GDM1 (cell line): ENCODE measurements around the gene CSPG4.
"Not testable (repeated sequence)": the region's sequence is repeated elsewhere in the genome, so short reads cannot be mapped to it uniquely, and the experiment has no call there.

ENCODE experiments used
- DNase-seq: peaks from one replicate; lab custom pipeline; 2025; lab: John Stamatoyannopoulos, UW

The CSPG4 gene

DNA sequence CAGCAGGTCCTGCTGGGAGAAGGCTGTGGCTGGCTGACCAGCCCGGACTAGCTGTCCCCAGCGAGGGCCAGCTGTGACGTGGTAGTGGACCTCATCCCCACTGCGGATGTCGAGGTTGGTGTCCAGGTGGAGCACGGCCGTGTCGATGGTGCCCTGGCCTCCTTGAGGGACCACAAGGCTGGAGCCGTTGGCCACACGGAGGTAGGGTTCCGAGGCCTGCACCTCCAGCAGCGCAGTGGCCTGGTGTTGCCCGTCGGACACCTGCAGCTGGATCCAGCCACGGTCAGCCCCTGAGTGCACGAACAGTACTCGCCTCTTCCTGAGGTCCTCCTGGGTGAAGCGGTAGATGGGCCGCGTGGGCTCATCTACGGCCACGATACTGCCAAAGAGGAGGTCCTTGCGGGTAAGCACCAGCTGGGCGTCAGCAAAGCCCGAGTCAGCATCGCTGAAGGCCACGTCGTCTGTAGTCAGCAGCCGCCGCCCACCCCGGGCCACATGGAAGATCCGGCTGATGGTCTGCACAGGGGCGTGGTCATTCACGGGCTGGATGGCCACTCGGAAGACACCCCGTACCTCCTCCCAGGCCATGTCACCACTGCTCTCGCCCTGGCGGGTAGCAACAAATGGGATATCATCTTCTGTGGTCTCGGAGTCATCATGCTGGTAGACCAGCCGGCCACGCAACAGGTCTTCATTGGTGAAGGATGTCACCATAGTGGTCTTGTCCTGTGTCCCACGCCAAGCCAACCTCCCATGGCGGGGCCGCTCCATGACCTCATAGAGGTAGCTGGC lies 25.0 kb downstream of the CSPG4 start:
- no peak for DNase-seq

DNA sequence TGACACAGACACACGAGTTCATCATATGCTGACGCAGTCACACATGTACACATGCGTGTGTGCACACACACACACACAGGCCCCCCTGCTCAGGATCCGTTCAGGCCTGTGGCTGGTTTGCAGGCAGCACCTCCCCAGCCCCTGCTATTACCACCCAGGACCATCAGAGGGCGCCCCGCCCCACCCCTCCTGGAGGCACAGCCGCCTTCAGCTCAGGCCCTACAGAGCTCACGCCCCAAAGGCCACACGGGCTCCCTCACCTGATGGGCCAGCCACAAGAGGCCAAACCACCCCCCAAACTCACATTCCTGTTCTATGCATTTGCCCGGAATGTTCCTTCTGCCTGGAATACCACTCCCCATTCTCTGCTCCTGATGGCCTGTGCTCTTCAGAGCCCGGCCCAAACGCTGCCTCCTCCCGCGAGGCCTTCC lies 26.4 kb downstream of the CSPG4 start:
- peak; percentile 59 for DNase-seq

DNA sequence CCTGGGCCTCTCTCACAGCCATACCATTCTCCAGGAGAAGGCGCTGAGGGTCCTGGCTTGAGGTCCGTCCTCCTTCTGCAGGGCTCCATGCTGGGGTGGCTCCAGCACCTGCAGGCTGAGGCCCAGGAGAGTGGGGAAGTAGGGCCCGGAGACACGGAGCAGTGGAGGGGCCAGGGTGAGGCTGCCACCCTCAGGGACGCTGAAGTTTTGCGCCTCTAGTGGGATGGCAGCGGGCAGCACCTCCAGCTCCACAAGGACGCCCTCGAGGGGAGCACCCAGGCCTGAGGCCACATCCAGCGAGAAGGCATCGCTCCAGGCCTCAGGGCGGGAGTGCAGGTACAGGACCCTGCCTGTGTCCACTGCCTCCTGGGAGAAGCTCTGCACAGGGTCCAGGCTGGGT lies 27.5 kb downstream of the CSPG4 start:
- no peak for DNase-seq

DNA sequence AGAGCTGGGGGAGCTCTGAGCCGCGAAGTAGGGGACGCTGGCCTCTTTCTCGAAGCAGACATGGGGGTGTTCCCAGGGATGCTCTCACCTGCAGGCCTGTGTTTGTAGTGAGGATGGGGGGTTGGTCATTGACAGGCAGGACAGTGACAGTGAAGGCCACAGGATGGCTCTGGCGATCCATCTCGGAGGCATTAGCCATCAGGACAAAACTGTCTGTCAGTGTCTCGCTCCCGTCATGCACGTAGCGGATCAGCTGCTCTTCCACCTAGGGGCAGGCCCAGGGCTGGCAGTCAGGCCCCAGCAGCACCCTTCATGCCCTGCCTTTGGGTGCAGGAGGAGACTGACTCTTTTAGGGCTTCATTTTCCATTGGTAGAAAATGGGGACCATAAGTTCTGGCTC lies 28.0 kb downstream of the CSPG4 start:
- no peak for DNase-seq

DNA sequence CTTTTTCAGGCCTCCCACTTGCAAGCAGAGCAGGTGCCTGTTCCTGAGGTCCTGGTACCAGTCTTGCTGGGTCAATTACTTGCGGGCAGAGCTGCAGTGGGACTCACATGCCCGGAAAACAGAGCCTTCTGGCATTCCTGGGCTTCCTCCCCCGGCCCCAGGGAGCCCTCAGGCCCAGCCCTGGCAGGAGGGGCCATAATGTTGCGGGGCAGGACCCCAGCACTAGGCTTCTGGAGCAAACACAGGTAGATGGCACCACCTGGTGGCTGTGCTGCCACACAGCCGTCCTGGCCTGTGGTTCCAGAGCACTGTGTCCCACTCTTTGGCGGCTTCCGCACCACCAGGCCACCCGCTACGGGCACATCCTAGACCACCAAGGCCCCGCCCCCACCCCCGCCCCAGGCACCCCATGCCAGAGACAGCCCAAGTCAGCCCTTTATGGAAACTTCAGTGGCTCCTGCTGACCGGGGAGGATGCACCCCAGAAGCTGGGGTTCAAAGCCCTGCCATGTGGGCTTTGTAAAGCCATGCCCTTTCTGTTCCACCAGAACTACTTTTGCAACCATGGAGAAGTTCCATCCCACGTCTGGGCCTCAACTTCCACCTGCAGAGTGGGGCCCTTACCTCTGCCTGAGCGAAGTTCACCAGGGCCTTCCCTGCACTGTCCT lies 28.9 kb downstream of the CSPG4 start:
- peak; percentile 20 for DNase-seq

DNA sequence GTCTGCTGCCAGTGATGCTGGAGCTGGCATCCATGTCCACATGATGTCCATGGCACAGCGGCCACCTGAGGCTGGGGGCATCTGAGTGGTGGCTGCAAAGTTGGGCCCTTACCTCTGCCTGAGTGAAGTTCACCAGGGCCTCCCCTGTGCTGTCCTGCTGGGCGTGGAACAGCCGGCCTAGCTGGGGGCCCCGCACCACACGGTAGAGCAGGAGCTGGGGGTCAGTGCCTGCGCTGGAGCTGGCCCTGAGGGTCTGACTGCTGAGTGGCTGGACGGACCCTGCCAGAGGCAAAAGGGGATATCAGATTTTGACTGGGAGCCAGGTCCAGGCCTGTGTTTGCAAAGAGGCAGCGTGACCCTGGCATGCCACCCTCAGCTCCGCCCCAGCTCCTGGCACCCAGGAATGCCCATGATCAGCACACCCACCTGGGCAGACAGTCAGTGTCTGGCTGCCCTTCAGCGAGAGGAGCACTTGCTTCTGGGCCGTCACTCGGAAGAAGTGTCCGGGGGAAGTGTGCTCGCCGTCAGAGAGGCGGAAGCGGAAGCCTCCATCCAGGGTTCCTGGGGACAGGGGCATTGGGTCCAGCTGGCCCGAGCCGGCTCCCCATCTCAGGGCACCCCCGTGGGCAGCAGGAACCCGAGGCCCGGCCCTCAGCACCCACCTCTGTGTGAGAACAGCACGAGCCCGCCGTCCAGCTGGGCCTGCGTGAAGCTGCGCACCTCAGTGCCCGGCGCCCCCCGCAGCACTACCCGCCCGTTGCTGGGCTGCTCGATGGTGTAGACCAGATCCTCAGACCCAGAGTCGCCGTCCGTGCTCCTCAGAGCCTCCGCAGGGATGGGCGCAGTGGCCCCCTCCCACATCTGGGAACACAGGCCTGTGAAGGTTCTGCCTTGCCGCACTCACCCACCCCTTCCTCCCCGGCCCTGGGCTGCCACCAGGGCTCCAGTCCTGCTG lies 30.2 kb downstream of the CSPG4 start:
- no peak for DNase-seq

DNA sequence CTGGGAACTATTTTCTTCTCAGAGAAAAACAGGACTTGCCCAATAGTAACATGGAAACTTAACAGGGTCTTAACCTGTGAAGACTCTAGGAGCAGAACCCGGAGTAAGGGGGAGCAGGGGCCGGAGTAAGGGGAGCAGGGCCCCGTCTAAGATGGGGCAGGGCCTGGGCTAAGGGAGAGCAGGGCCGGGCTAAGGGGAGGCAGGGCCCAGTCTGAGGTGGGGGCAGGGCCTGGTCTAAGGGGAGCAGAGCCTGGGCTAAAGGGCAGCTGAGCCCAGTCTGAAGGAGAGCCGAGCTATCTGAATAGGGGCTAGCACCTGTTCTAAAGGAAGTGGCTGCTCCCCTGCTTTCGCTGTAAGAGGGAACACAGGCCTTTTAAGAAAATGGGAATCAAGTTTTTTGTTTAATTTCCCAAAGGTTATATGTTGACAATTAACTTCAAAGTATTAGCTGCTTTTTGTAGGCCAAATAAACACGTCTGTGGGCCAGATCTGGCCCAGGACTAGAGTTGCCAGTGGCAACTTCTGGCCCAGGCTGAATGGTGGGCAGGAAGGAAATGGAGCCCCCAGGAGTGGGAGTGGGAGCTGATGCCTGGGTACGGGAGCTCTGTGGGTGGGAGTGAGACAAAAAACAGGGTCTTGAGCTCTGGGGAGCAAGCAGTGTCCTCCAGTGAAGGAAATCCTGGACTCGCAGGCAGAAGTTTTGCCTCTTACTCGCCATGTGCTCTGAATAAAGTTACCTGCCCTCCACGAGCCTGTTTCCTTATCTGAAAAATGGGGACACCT lies 32.5 kb downstream of the CSPG4 start:
- no peak for DNase-seq

DNA sequence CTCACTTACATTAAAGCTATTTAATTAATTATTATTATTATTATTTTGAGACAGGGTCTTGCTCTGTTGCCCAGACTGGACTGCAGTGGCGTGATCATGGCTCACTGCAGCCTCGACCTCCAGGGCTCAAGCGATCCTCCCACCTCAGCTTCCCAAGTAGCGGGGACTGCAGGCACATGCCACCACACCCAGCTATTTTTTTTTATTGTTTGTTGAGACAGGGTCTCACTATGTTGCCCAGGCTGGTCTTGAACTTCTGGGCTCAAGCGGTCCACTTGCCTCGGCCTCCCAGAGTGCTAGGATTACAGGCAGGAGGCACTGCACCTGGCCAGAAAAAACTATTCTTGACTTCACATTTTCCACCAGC lies 34.3 kb downstream of the CSPG4 start:
- not testable (repeated sequence) for DNase-seq

DNA sequence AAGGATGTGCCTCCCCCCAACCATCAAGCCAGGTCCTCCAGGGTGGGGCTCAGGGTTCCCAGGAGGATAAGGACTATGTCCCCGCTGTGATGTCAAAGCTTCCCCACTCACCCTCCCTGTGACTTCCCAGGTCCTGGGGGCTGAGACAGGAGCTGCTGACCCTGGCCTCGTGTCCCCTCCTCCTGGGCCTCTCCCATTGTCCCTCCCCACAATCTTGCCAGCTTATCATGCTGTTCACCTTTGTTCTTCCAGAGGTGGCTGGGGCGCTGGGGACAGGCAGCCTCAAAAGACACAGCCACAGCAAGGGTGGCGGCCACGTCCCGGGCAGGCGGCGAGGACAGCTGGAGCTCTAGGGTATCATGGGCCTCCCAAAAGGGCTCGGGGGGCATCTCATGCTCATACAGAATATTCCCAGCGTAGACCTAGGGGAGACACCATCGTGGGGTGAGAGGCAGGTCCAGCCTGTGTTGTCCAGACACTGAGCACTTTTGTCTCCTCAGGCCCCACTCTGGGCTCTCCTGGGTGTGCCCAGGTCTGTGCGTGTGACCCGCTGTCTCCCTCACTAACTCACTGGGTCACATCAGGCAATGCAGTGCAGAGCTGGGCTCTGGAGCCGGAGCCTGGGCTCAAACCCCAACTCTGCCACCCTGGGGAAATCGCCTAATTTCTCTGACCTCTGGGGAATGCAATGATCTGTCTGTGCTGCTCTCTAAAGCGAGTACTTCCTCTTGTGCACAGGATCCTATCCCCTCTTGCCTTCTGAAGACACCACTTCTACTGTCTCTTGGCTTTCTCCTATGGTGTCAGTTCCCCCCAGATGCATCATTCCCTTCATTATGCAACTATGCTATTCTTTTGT lies 35.0 kb downstream of the CSPG4 start:
- DNase-seq = no peak

DNA sequence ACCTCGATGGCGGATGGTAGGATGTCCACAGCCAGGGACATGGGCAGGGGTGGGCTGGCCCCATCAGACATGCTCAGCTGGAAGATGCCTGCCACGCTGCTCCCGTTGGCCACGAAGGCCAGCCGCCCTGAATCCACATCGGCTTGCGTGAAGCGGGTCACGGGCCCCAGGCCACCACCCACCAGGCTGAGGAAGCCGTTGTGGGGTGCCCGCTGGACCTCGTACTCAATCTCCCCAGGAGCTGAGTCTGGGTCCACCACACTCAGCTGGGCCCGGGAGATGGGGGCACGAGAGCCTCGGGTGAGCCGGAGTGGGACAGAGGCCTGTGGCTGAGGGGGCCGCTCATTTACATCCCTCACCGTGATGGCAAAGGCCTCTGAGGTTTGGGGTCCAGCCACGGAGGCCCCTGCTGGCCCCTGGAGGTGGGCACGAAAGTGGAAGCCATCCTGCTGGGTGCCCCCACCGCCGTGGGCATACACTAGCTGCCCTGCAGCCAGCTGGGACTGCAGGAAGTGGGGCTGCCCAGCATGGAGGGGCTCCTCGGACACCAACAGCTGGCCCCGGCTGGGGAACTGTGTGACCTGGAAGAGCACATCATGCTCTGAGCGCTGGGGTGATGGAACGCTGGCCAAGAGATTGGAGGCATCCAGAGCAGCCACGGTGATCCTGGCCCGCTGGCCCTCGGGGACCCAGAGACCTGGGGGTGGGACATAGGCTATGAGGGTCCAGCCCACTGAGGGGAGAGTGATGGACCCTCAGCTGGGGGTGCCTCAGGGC lies 35.8 kb downstream of the CSPG4 start:
- DNase-seq = no peak

DNA sequence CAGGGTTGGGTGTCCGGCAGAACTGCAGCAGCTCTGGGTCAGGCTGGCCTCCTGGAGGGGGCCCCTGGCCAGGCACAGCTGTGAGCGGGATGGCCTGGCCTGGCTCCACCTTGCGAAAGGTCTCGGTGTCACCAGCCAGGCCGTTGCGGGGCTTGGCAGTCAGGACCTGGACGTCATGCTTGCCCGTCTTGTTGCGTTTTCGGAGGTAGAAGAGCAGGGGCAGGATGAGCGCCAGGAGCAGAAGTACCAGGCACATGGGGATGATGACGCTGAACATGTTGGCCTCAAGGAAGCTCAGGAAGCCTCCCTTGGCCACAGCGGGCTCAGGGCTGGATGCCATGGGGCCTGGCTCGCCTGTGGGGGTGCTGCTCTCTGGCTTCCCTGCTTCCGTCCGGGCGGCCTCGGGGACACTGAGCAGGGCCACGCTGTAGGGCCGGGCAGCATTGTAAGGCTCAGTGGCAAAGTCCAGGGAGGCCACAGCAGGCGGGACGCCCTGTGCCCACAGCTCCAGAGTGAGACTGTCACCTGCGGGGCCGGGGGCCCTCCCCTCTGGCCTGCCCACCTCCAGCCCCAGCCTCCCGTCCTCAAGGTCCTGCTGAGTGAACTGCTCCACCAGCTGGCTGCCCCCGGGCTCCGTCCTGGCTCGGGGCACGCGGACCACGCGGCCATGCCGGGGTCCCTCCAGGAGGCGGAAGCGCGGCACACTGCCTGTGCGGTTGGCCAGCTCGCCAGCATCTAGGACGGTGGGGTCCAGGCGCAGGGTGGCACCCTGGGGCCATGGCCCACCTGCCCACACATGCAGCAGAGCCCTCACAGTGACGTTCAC lies 36.9 kb downstream of the CSPG4 start:
- DNase-seq = no peak

DNA sequence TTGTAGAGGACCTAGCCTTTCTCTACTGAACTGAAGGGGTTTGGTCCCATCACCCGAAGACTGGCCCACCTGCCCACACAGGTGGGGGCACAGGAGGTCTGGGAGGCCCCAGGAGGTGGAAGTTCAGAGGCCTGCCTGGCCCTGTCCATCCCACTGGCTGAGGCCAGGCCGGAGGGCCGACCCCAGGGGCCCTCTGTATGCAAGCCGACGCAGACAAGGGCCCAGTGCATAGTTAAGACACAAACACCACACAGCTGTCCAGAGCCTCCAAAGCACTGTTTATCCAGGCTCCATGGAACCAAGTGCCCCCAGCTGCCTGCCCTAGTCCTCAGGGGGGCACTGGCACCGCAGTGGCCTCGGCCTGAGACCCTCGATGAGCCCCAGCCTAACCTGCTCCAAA lies 38.3 kb downstream of the CSPG4 start:
- DNase-seq = no peak

DNA sequence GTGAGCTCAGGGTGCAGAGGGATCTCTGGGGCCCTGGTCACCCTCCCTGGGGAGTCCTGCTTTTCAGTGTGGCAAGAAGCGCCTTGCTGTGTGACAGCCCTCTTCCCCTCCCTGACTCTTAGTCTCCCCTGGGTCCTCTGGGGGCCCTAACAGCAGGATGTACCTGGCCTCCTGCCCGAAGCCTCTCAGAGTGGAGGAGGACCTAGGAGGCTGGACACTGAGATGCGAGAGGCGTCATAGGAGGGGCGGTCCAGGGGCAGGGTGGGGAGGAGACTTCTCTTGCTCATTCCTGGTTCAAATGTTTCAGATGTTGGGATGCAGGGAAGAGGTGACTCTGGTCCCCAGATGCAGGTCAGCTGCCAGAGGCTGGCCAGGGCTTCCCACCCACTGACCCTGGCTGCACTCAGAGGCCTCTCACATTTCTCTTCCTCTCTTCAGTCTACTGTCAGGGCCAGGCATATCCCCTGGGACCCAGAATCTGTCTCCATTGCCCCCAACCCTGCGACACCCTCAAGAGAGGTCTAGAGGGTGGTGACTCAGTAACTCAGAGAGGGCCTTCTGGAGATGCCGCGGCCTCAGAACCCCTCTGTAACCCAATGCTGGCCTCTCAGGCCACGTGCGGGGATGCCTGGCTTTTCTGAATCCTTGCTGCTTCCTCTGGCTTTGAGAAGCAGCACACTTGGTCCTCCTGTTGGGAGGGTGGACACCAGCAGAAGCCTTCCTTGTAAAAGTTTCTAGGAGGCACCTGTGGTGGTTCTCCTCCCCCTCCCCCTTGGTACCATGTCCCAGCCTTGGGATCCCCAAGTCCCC lies 39.0 kb downstream of the CSPG4 start:
- DNase-seq = no peak

DNA sequence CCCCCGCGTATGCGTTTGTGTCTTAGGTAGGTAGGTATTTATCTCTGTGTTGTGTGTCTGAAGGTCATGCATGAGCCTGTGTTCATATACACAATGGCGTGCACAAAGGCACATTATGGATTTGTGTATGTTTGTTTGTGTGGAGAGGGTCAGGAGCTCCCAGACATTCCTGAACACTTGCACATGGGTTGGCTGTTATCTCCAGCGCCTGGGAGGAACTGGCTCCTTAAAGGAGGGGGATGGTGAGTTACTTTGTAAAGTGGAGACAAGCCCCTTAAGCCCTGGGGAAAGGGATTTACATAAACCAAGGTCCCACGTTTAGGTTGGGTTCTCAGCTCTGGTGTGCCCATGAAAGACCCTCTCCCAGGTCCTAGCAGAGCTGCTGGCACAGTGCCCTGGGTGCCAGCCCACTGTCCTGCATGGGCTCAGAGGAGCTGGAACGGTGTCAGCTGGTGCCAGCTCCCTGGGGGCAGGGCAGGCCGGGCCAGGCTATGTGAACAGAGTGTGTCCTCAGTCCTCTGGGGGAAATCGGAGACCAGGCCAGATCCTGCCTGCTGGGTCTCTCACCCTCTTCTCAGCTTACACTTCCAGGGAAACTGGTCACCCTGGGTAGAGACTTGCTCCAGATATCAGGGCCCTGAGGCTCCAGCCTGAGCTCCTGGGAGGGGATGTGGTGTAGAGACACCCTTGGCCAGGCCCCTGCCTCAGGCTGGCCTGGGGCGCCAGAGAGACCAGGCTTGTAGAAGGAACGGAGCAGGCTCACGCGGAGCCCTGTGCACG lies 39.8 kb downstream of the CSPG4 start:
- DNase-seq = no peak

DNA sequence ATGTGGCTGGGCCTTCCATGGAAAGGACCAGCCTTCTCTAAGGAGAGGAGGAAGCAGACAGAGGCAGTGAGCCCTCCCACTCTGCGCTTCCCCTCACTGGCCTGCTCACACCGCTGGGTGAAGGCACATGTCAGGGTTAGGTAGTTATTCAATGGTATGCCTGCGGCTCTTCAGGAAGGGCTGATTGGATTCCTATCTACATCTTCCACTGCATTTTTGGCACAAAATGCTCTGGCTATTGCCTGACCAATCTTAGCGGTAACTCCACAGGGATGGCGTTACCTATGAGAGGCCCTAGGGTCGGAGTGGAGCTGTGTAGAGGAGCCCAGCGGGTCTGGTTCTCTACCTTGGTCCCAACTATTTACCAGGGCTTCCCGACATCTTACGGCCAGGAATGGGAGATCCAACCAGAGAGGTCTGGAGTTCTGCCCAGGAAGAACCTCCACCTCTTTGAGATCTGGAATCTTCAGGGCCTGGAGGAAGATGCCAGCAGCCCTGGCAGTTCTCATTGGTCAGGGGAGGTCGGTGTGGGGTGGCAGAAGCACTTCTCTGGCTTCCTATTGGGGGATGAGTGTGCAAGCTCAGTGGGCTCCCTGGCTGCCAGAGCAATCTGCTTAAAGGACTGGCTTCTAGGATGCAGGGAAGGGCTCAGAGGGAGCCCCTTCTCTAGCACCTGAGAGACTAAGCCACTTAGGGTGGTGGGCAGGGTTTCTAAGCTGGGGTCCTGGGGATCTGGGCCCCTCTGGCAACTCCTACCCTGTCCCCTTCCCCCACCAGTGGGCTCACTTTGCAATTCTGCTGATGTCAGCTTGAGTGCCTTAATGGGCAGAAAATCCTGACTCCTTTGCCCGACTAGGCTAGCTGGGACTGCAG lies 40.7 kb downstream of the CSPG4 start:
- DNase-seq = no peak

DNA sequence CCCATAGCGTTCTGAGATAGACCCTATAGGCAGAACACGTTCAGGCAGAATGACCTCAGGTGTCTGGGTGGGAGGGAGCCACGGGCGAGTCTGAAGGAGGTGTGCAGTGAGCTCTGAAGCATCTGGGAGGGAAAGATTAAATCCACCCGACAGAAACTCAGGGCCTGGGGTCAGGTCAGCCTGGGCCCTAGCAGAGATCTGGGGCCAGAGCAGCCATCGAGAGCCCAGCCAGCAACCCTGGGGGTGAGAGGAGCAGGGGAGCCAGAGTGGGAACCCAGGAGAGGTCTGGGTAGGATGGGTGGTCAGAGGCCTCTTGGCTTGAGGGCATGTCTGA lies 42.8 kb downstream of the CSPG4 start:
- no peak for DNase-seq
